ENCODE measurements around the gene VTI1A. TPM values are rescaled to one million over a fixed set of nuclear protein-coding genes. Genes with fewer than 3 reads are reported as not detected.
"Not testable (repeated sequence)": the region's sequence is repeated elsewhere in the genome, so short reads cannot be mapped to it uniquely, and the experiment has no call there.

The VTI1A gene
- total and polyA plus RNA-seq, 7 donors = 10.8 to 80.3 (median 36.8) TPM

GRCh38 chr10:112460366-112460765, 13.4 kb downstream of the VTI1A start:
- H3K9me3 ChIP-seq = no peaks in the 10 kb centered on the region
- H3K27ac ChIP-seq = no peak overlapping the region
- H3K36me3 ChIP-seq = peaks cover 0 to 22% (median 7%) of the 10 kb centered on the region in 4 donors
- no peak overlapping the region for H3K4me3 ChIP-seq
- H3K4me1 ChIP-seq = no peaks in the 10 kb centered on the region
- WGBS, 2 donors = 97% methylated on average over 2 of the region's 2 CpGs
- TF ChIP-seq CTCF (IDR thresholded peaks at IDR 0.05) (no peak), POLR2AphosphoS5 (IDR thresholded peaks at IDR 0.05) (no peak), POLR2A (IDR thresholded peaks at IDR 0.05) (no peak), EP300 (IDR thresholded peaks at IDR 0.05) (no peak)
- no peaks in the 10 kb centered on the region for H3K27me3 ChIP-seq
- intact Hi-C loops (cut with DNase I) = no loop called here
- DNase-seq = no peak

GRCh38 chr10:112461029-112461887, 14.2 kb downstream of the VTI1A start:
- H3K36me3 ChIP-seq = peaks cover 0 to 28% (median 8%) of the 10 kb centered on the region in 4 donors
- H3K4me3 ChIP-seq = no peak overlapping the region
- TF ChIP-seq EP300 (IDR thresholded peaks at IDR 0.05) (no peak), CTCF (IDR thresholded peaks at IDR 0.05) (no peak), POLR2A (IDR thresholded peaks at IDR 0.05) (no peak), POLR2AphosphoS5 (IDR thresholded peaks at IDR 0.05) (no peak)
- H3K27me3 ChIP-seq = no peaks in the 10 kb centered on the region
- DNase-seq = no peak
- WGBS, 2 donors = 96 to 97% methylated on average over 4 of the region's 4 CpGs
- H3K27ac ChIP-seq = no peak overlapping the region
- H3K9me3 ChIP-seq = no peaks in the 10 kb centered on the region
- H3K4me1 ChIP-seq = no peaks in the 10 kb centered on the region
- intact Hi-C loops (cut with DNase I) = no loop called here

- H3K36me3 ChIP-seq = peaks cover 0 to 42% (median 8%) of the 10 kb centered on the region in 4 donors
- H3K27ac ChIP-seq; H3K9me3 ChIP-seq; H3K4me3 ChIP-seq; H3K4me1 ChIP-seq; DNase-seq; H3K27me3 ChIP-seq; intact Hi-C loops (cut with DNase I): not testable (repeated sequence)
- 95 to 98% methylated on average over 5 of the region's 5 CpGs for WGBS, 2 donors
Observed at GRCh38 chr10:112464074-112464473, 17.1 kb downstream of the VTI1A start.

GRCh38 chr10:112465299-112465883, 18.4 kb downstream of the VTI1A start:
- peaks cover 0 to 42% (median 8%) of the 10 kb centered on the region in 4 donors for H3K36me3 ChIP-seq
- no peaks in the 10 kb centered on the region for H3K9me3 ChIP-seq
- no peak overlapping the region for H3K4me3 ChIP-seq
- no peaks in the 10 kb centered on the region for H3K4me1 ChIP-seq
- TF ChIP-seq POLR2AphosphoS5 (IDR thresholded peaks at IDR 0.05) (no peak), EP300 (IDR thresholded peaks at IDR 0.05) (no peak)
- DNase-seq = no peak
- intact Hi-C loops (cut with DNase I) = no loop called here
- H3K27ac ChIP-seq = no peak overlapping the region
- no peaks in the 10 kb centered on the region for H3K27me3 ChIP-seq
- WGBS, 2 donors = 93 to 95% methylated on average over 3 of the region's 3 CpGs

GRCh38 chr10:112466802-112467201, 19.8 kb downstream of the VTI1A start:
- intact Hi-C loops (cut with DNase I) = no loop called here
- TF ChIP-seq CTCF (IDR thresholded peaks at IDR 0.05) = no peak
- Histone ChIP-seq H3K4me3 (no peak overlapping the region), H3K4me1 (peaks cover 0 to 4% (median 0%) of the 10 kb centered on the region in 4 donors), H3K27ac (no peak overlapping the region), H3K27me3 (no peaks in the 10 kb centered on the region), H3K36me3 (peaks cover 0 to 32% (median 8%) of the 10 kb centered on the region in 4 donors), H3K9me3 (no peaks in the 10 kb centered on the region)
- 84 to 91% methylated on average over 3 of the region's 3 CpGs for WGBS, 2 donors
- DNase-seq = no peak

Measured in sigmoid colon (tissue), 7 donors.